Measurements from ENCODE around the gene ZNF76. TPM values are rescaled to one million over a fixed set of nuclear protein-coding genes. Genes with fewer than 3 reads are reported as not detected.

Gene ZNF76
- total and polyA plus RNA-seq, 9 of the 15 experiments (the other 6 are each of a cell fraction or from before 2014, with no cell fraction given), result 1.2 to 17.8 (median 10.7) TPM

GRCh38 chr6:35259194-35259947 lies at the start of gene ZNF76 (continued):
- no peak for TF ChIP-seq LARP7 (IDR thresholded peaks at IDR 0.05)
- peak; percentile 79; the same call in 1 of the 2 replicates for TF ChIP-seq SREBF1 (IDR thresholded peaks at IDR 0.05; ENCODE audit: borderline replicate concordance, low read depth, low read length)
- no peak for TF ChIP-seq PRMT5 (CRISPR knock-in tag; IDR thresholded peaks at IDR 0.05)
- peak; percentile 84 for TF ChIP-seq POLR2A (conservative IDR thresholded peaks at IDR 0.05)
- TF ChIP-seq ZNF778 (CRISPR knock-in tag; IDR thresholded peaks at IDR 0.05), result no peak
- TF ChIP-seq NFATC3 (IDR thresholded peaks at IDR 0.05), result no peak
- peak; percentile 94 for TF ChIP-seq NCOA1 (IDR thresholded peaks at IDR 0.05; ENCODE audit: low read depth)
- no peak for TF ChIP-seq MXD1 (CRISPR knock-in tag; IDR thresholded peaks at IDR 0.05; ENCODE audit: borderline replicate concordance, poor library complexity, severe bottlenecking)
- TF ChIP-seq SRSF7 (optimal IDR thresholded peaks at IDR 0.05; ENCODE audit: low read depth, low read length), result no peak
- peak; percentile 80 for TF ChIP-seq CREB3L1 (IDR thresholded peaks at IDR 0.05; ENCODE audit: borderline replicate concordance, low read depth)
- peak; percentile 97 for TF ChIP-seq NBN (IDR thresholded peaks at IDR 0.05; ENCODE audit: low read depth)
- TF ChIP-seq MAFF (IDR thresholded peaks at IDR 0.05; ENCODE audit: low read length), result no peak
- peak; percentile 90 for TF ChIP-seq NCOA6 (IDR thresholded peaks at IDR 0.05)
- TF ChIP-seq DIDO1 (tag; IDR thresholded peaks at IDR 0.05; ENCODE audit: low read depth), result peak; percentile 40; the same call in 1 of the 2 replicates
- TF ChIP-seq SNIP1 (IDR thresholded peaks at IDR 0.05; ENCODE audit: low read depth), result no peak
- TF ChIP-seq E2F5 (CRISPR knock-in tag; IDR thresholded peaks at IDR 0.05), result no peak; the same call in 1 of the 2 replicates
- no peak for TF ChIP-seq POU5F1 (IDR thresholded peaks at IDR 0.05; ENCODE audit: borderline replicate concordance, low read depth, low read length, partially characterized antibody)
- peak; percentile 80 for TF ChIP-seq KHSRP (IDR thresholded peaks at IDR 0.05)
- TF ChIP-seq TOE1 (IDR thresholded peaks at IDR 0.05; ENCODE audit: borderline replicate concordance), result peak; percentile 66; the same call in 1 of the 2 replicates
- no peak; the same call in 1 of the 2 replicates for TF ChIP-seq TOE1 (CRISPR knock-in tag; IDR thresholded peaks at IDR 0.05; ENCODE audit: borderline replicate concordance, low read depth)
- TF ChIP-seq ZKSCAN8 (CRISPR knock-in tag; IDR thresholded peaks at IDR 0.05), result no peak
- TF ChIP-seq NKRF (IDR thresholded peaks at IDR 0.05; ENCODE audit: borderline replicate concordance), result peak; percentile 95
- TF ChIP-seq KLF10 (CRISPR knock-in tag; IDR thresholded peaks at IDR 0.05), result no peak
- peak; percentile 99 for TF ChIP-seq RBBP5 (IDR thresholded peaks at IDR 0.05; ENCODE audit: borderline replicate concordance, insufficient read depth, low read length, poor library complexity, severe bottlenecking)
- TF ChIP-seq ZNF384 (IDR thresholded peaks at IDR 0.05; ENCODE audit: low read depth, low read length), result no peak
- peak; percentile 45 for TF ChIP-seq MEIS2 (IDR thresholded peaks at IDR 0.05; ENCODE audit: partially characterized antibody)

Measured in K562 (cell line).